IPS-20b (cell line): ENCODE measurements around the gene LYRM9.

Experiments
- H3K27ac ChIP-seq: one replicate; pipeline ENCODE4 v1.5.1; 2013; ENCODE audit warnings: low read length
- H3K27me3 ChIP-seq: 2 replicates; pipeline ENCODE4 v1.6.1; 2013; ENCODE audit warnings: mild to moderate bottlenecking, low read length, inconsistent platforms; ENCODE audit not compliant: insufficient read depth
- H3K36me3 ChIP-seq: 2 replicates; pipeline ENCODE4 v1.6.1; 2013; ENCODE audit warnings: low read depth, mild to moderate bottlenecking, inconsistent platforms, low read length, moderate library complexity; ENCODE audit not compliant: insufficient read depth
- H3K4me1 ChIP-seq: 2 replicates; pipeline ENCODE4 v1.6.1; 2013; ENCODE audit warnings: mild to moderate bottlenecking, control low read depth, inconsistent platforms, low read length, moderate library complexity; ENCODE audit not compliant: insufficient read depth
- H3K4me3 ChIP-seq: 2 replicates; pipeline ENCODE4 v1.5.1; 2013; ENCODE audit warnings: mild to moderate bottlenecking, low read length, inconsistent platforms
- H3K9ac ChIP-seq: 2 replicates; pipeline ENCODE4 v1.6.1; 2013; ENCODE audit warnings: low read depth, mild to moderate bottlenecking, inconsistent platforms, low read length, moderate library complexity
- H3K9me3 ChIP-seq: 2 replicates; pipeline ENCODE4 v1.6.1; 2013; ENCODE audit warnings: mild to moderate bottlenecking, low read depth, low read length, inconsistent platforms; ENCODE audit not compliant: insufficient read depth

Gene LYRM9

GRCh38 chr17:27871407-27871806 lies 21.8 kb downstream of the LYRM9 start:
- no peaks in the 10 kb centered on the region for H3K9me3 ChIP-seq
- H3K36me3 ChIP-seq = no peaks in the 10 kb centered on the region
- H3K4me3 ChIP-seq = no peak overlapping the region
- no peak overlapping the region for H3K9ac ChIP-seq
- no peaks in the 10 kb centered on the region for H3K27me3 ChIP-seq
- H3K4me1 ChIP-seq = no peaks in the 10 kb centered on the region
- H3K27ac ChIP-seq = no peak overlapping the region

- no peak overlapping the region for H3K4me3 ChIP-seq
- no peak overlapping the region for H3K9ac ChIP-seq
- H3K27me3 ChIP-seq = no peaks in the 10 kb centered on the region
Observed at GRCh38 chr17:27870345-27870744, 22.8 kb downstream of the LYRM9 start.

GRCh38 chr17:27868565-27868964 lies 24.6 kb downstream of the LYRM9 start:
- no peak overlapping the region for H3K4me3 ChIP-seq
- H3K27ac ChIP-seq = no peak overlapping the region
- H3K9me3 ChIP-seq = no peaks in the 10 kb centered on the region
- no peaks in the 10 kb centered on the region for H3K4me1 ChIP-seq
- no peaks in the 10 kb centered on the region for H3K27me3 ChIP-seq
- H3K36me3 ChIP-seq = no peaks in the 10 kb centered on the region
- H3K9ac ChIP-seq = no peak overlapping the region

More at GRCh38 chr17:27870345-27870744, 22.8 kb downstream of the LYRM9 start:
- Histone ChIP-seq H3K4me1 (no peaks in the 10 kb centered on the region), H3K27ac (no peak overlapping the region), H3K9me3 (no peaks in the 10 kb centered on the region), H3K36me3 (no peaks in the 10 kb centered on the region)

DNA sequence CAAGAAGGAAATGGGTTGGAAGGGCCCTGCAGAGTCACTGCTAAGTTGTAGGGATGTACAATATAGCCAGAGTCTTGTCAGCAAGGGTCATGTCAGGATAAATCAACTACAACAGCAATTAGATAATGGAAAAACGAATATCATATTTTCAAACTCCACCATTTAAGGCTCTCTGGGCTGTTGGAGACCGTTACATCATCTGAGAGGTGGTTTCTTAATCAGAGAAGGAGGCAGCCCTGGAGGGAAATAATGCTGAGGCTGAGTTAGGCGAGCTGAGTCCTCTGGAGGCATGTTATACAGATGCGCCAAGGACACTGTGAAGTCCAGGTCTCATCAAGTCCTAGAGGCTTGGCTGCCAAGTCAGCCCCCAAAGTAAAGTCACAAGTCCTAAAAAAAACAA lies 30.3 kb downstream of the LYRM9 start:
- H3K27me3 ChIP-seq = no peaks in the 10 kb centered on the region
- H3K9me3 ChIP-seq = no peaks in the 10 kb centered on the region
- H3K4me1 ChIP-seq = no peaks in the 10 kb centered on the region
- no peaks in the 10 kb centered on the region for H3K36me3 ChIP-seq
- no peak overlapping the region for H3K27ac ChIP-seq
- no peak overlapping the region for H3K4me3 ChIP-seq
- no peak overlapping the region for H3K9ac ChIP-seq

DNA sequence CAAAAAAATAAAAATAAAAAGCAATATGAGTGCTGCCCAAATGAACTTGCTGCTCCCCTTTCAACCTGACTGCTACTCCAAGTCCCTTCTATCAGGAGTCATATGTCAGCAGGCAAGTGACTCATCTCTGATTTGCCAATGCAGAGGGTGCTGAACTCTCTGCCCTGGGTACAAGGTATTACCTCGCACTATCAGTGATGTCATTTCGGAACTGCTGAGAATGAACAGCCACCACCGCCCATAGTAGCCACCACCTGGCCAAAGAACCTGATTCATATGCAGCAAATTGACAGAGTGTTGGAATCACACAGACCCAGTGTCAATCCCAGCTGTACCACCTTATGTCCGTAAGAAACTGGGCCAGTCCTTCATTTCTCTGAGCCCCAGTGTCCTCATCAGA lies 31.2 kb downstream of the LYRM9 start:
- H3K9ac ChIP-seq = no peak overlapping the region
- H3K36me3 ChIP-seq = no peaks in the 10 kb centered on the region

DNA sequence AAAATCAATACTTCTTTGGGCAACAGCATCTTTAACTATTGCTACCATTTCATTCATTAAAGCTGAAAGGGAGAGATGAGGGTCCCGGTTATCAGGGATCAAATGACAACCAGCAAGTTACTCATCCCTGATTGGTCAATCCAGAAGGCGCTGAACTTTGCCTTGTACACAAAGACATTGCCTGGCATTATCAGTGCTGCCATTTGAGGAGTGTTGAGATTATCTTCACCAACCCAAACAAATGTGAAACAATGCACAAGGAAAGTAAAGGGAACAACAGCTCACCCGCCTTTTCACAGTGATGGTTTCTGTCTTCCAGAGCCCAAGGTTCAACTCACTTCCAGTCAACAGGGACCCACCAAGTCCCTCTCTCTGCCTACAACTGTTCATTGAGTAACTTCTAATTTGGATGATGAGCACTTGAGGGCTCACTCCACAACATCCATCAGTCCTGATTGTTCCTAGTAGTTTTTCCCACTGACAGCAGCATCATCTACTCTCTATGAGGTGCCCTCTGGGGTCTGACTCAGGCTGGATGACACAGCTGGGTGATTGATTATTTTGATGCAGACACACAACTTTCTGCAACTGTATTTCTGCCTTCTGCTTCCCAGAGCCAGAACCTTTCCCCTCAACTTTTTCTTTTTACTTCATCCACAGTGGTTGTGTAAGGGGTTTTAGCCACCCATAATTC lies 32.0 kb downstream of the LYRM9 start:
- Histone ChIP-seq H3K27ac (no peak overlapping the region), H3K9me3 (no peaks in the 10 kb centered on the region), H3K9ac (no peak overlapping the region), H3K4me3 (no peak overlapping the region), H3K27me3 (no peaks in the 10 kb centered on the region), H3K36me3 (no peaks in the 10 kb centered on the region), H3K4me1 (0 out of 2 replicates have a peak, but pooled peaks cover 4% of the 10 kb centered on the region)

More for the DNA sequence above, 31.2 kb downstream of the LYRM9 start:
- Histone ChIP-seq H3K4me3 (no peak overlapping the region), H3K4me1 (0 out of 2 replicates have a peak, but pooled peaks cover 1% of the 10 kb centered on the region), H3K9me3 (no peaks in the 10 kb centered on the region), H3K27ac (no peak overlapping the region), H3K27me3 (no peaks in the 10 kb centered on the region)

DNA sequence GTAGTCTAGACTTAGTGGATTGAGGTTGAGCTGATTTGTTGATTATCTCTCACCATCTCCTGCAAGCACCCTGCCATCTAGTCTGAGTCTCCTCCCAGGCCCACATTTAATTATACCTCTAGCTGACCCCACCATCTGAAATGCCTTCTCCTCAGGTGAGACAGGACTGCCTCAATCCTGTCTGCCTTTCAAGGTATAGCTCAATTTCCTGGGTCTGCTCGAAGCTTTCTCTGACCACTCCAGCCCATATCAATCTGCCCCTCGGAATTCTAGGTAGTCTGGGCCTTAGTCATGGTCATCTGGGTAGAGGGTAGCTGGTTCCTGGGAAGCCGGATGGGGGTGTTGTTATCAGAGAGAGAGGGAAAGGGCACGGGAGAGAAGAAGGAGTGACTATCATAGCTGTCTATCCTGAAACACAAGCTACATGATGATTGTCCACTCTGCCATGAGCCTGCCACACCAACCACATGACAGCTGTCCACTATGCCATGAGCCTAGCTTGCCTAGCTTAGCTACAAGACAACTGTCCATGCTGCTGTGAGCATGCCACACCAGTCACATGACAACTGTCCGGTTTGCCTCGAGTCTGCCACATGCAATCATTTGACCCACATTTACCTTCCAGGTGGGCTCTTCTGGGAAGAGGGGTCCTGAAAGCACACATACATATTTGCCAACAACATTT lies 34.4 kb downstream of the LYRM9 start:
- H3K9ac ChIP-seq = no peak overlapping the region
- no peak overlapping the region for H3K27ac ChIP-seq
- no peaks in the 10 kb centered on the region for H3K27me3 ChIP-seq
- no peaks in the 10 kb centered on the region for H3K36me3 ChIP-seq
- no peak overlapping the region for H3K4me3 ChIP-seq
- H3K4me1 ChIP-seq = 0 out of 2 replicates have a peak, but pooled peaks cover 4% of the 10 kb centered on the region
- H3K9me3 ChIP-seq = no peaks in the 10 kb centered on the region

DNA sequence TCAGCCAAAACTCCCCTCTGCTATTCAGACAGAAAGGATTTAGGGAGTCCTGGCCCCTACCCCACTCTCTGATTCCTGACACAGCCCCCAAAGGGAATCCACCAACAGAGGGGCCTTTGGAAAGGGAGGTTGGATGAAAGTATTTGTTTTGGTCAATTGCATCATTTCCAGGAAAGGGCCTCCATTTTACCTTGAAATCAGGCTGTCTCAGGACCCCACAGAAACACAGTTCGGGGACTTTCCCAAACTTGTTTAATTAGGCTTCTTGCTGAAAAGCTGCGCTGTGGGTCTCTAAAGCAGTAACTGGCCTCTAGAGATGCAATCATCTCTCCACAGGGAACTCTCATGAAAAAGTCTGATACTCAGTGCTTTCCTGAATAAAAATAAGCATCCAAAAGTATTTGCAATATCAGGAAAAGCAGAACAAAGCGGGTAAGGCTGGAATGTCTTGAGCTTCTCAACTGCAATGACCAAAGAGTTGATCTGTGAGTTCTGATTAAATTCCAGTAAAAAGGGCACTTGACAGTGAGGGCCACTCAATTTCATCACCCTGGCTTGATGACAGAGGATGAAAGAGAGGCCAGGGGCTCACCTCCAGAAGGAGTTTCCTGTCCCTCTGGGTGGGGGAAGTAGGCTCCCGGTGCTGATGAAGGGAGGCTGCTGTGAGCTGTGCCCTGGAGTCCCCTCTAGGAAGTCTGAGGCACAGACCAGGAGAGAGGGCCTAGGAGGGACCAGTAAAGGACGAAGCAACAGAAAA lies 36.3 kb downstream of the LYRM9 start:
- Histone ChIP-seq H3K27me3 (no peaks in the 10 kb centered on the region), H3K4me1 (0 out of 2 replicates have a peak, but pooled peaks cover 4% of the 10 kb centered on the region), H3K9me3 (no peaks in the 10 kb centered on the region), H3K4me3 (no peak overlapping the region), H3K9ac (no peak overlapping the region; the same call in 1 of the 2 replicates), H3K36me3 (no peaks in the 10 kb centered on the region), H3K27ac (no peak overlapping the region)

DNA sequence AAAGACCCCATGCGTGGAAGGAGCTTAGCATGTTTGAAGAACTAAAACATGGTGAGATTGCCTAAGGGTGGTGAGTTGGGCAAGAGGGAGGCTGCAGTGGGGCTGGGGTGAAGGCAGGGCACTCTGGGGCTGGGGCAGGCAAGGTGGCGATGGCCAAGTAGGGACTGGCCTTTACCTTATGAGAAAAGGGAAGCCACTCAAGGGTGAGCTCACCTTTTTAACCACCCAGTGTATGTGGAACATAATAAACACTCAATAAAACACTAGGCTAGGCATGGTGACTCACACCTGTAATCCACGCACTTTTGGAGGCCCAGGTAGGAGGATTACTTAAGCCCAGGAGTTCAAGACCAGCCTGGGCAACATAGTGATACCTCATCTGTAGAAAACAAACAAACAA lies 37.7 kb downstream of the LYRM9 start:
- Histone ChIP-seq H3K9me3 (no peaks in the 10 kb centered on the region), H3K27me3 (no peaks in the 10 kb centered on the region), H3K27ac (no peak overlapping the region), H3K9ac (no peak overlapping the region), H3K4me3 (no peak overlapping the region), H3K36me3 (no peaks in the 10 kb centered on the region), H3K4me1 (0 out of 2 replicates have a peak, but pooled peaks cover 4% of the 10 kb centered on the region)

- H3K9me3 ChIP-seq = no peaks in the 10 kb centered on the region
- no peaks in the 10 kb centered on the region for H3K36me3 ChIP-seq
- no peaks in the 10 kb centered on the region for H3K27me3 ChIP-seq
- 0 out of 2 replicates have a peak, but pooled peaks cover 4% of the 10 kb centered on the region for H3K4me1 ChIP-seq
- H3K27ac ChIP-seq = no peak overlapping the region
- no peak overlapping the region for H3K4me3 ChIP-seq
- no peak overlapping the region for H3K9ac ChIP-seq
Observed at GRCh38 chr17:27854163-27854562, 39.0 kb downstream of the LYRM9 start.

DNA sequence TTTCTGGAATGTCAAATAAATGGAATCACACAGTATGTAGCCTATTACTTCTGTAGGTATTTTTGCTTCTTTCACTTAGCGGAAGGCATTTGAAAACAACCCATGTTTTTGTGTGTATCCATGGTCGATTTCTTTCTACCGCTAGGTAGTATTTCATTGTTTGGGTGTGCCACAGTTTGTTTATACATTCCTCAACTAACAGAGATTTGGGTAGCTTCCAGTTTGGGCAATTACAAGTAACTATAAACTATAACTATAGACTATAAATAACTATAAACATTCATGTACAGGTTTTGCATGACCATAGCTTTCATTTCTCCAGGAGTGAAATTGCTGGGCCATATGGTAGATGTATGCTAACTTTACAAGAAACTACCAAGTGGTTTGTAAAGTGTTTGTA lies 40.1 kb downstream of the LYRM9 start:
- Histone ChIP-seq H3K9ac (no peak overlapping the region), H3K27ac (no peak overlapping the region), H3K9me3 (no peaks in the 10 kb centered on the region), H3K4me1 (0 out of 2 replicates have a peak, but pooled peaks cover 4% of the 10 kb centered on the region), H3K4me3 (no peak overlapping the region), H3K36me3 (no peaks in the 10 kb centered on the region), H3K27me3 (no peaks in the 10 kb centered on the region)
